ENCODE data around the gene ELOVL6. TPM values are rescaled to one million over a fixed set of nuclear protein-coding genes. Genes with fewer than 3 reads are reported as not detected.
A peak's percentile ranks its signal among the peaks of the same experiment; 100 is the strongest.

The ELOVL6 gene
- total RNA-seq, 2 experiments from 2014 or later, result 1.6 to 2.9 TPM

GRCh38 chr4:110197529-110198042, 829 bp downstream of the ELOVL6 start:
- peak overlapping the region; percentile 100 for H3K4me3 Mint-ChIP-seq
- no peaks in the 10 kb centered on the region for H3K27me3 ChIP-seq (ENCODE audit: control insufficient read depth in 1 of 2, insufficient read depth in 2 of 2, low read length in 2 of 2)
- peak overlapping the region; percentile 62 to 72 for H3K27ac ChIP-seq (ENCODE audit: low read depth in 1 of 2, low read length in 2 of 2)
- no peaks in the 10 kb centered on the region for H3K9me3 ChIP-seq (ENCODE audit: control insufficient read depth in 1 of 2, insufficient read depth in 1 of 2, low read length in 2 of 2)
- H3K9me3 Mint-ChIP-seq, result no peaks in the 10 kb centered on the region
- no peaks in the 10 kb centered on the region for H3K27me3 Mint-ChIP-seq
- ATAC-seq (ENCODE audit: poor library complexity), result peak; percentile 8
- H3K4me1 ChIP-seq (ENCODE audit: insufficient read depth, low read length), result peaks cover 22% of the 10 kb centered on the region
- no peak for TF ChIP-seq CTCF (IDR thresholded peaks at IDR 0.05)
- H3K27ac Mint-ChIP-seq, result peak overlapping the region; percentile 83
- ChIA-PET CTCF (interaction anchor here (0.7 kb wide), 1 partner anchor 148 kb away, joined by 3 read pairs; no protein-coding TSS in a partner anchor), POLR2A (interaction anchor here (0.6 to 2.2 kb wide), 4 partner anchors 33 to 1578 kb away, joined by 3 to 32 read pairs (median 4); partner anchors contain the start of gene RPL34)
- peak overlapping the region; percentile 92 for H3K4me3 ChIP-seq (ENCODE audit: low read length)
- DNase-seq, result peak in 13 of 14 experiments; percentile 2 to 56 (median 17)
- H3K4me1 Mint-ChIP-seq (ENCODE audit: low read depth), result peaks cover 42% of the 10 kb centered on the region
- intact Hi-C loops (cut with DNase I, micrococcal nuclease), result loop anchor here in 1 of 2 experiments (5.0 to 10.0 kb wide), 2 partner anchors 383 to 770 kb away; partner anchors contain the start of gene GAR1
- no peaks in the 10 kb centered on the region for H3K36me3 ChIP-seq (ENCODE audit: insufficient read depth, low read length)
- H3K36me3 Mint-ChIP-seq (ENCODE audit: low read depth), result peaks cover 22% of the 10 kb centered on the region

- ChIA-PET CTCF (interaction anchor here (0.7 to 1.2 kb wide), 2 partner anchors 32 to 147 kb away, joined by 3 to 4 read pairs; no protein-coding TSS in a partner anchor), POLR2A (interaction anchor here (0.6 to 2.2 kb wide), 6 partner anchors 32 to 1577 kb away, joined by 3 to 32 read pairs (median 4); partner anchors contain the start of gene RPL34)
- ATAC-seq (ENCODE audit: poor library complexity) (peak; percentile 35), DNase-seq (peak; percentile 32 to 78 (median 50))
- H3K27me3 ChIP-seq (ENCODE audit: control insufficient read depth in 1 of 2, insufficient read depth in 2 of 2, low read length in 2 of 2), result no peaks in the 10 kb centered on the region
- H3K4me1 Mint-ChIP-seq (ENCODE audit: low read depth), result peaks cover 42% of the 10 kb centered on the region
- H3K4me3 Mint-ChIP-seq, result peak overlapping the region; percentile 100
- H3K27me3 Mint-ChIP-seq, result no peaks in the 10 kb centered on the region
- peaks cover 22% of the 10 kb centered on the region for H3K36me3 Mint-ChIP-seq (ENCODE audit: low read depth)
- no peaks in the 10 kb centered on the region for H3K9me3 Mint-ChIP-seq
- H3K4me1 ChIP-seq (ENCODE audit: insufficient read depth, low read length), result peaks cover 22% of the 10 kb centered on the region
- H3K9me3 ChIP-seq (ENCODE audit: control insufficient read depth in 1 of 2, insufficient read depth in 1 of 2, low read length in 2 of 2), result no peaks in the 10 kb centered on the region
- H3K4me3 ChIP-seq (ENCODE audit: low read length), result peak overlapping the region; percentile 92
- H3K36me3 ChIP-seq (ENCODE audit: insufficient read depth, low read length), result no peaks in the 10 kb centered on the region
- intact Hi-C loops (cut with DNase I, micrococcal nuclease), result loop anchor here in 1 of 2 experiments (5.0 to 10.0 kb wide), 2 partner anchors 382 to 770 kb away; partner anchors contain the start of gene GAR1
- peak overlapping the region; percentile 83 for H3K27ac Mint-ChIP-seq
- TF ChIP-seq CTCF (IDR thresholded peaks at IDR 0.05), result no peak
- H3K27ac ChIP-seq (ENCODE audit: low read depth in 1 of 2, low read length in 2 of 2), result peak overlapping the region; percentile 62 to 72
Measured at GRCh38 chr4:110196871-110197528, 1.4 kb downstream of the ELOVL6 start.

- ATAC-seq (ENCODE audit: poor library complexity), result peak; percentile 6
- H3K4me1 Mint-ChIP-seq (ENCODE audit: low read depth), result peaks cover 42% of the 10 kb centered on the region
- no peak for TF ChIP-seq CTCF (IDR thresholded peaks at IDR 0.05)
- intact Hi-C loops (cut with DNase I, micrococcal nuclease), result loop anchor here in 1 of 2 experiments (5.0 to 10.0 kb wide), 2 partner anchors 382 to 769 kb away; partner anchors contain the start of gene GAR1
- peak in 13 of 14 experiments; percentile 2 to 50 (median 26) for DNase-seq
- Histone ChIP-seq H3K36me3 (ENCODE audit: insufficient read depth, low read length) (no peaks in the 10 kb centered on the region), H3K27me3 (ENCODE audit: control insufficient read depth in 1 of 2, insufficient read depth in 2 of 2, low read length in 2 of 2) (no peaks in the 10 kb centered on the region), H3K4me3 (ENCODE audit: low read length) (peak overlapping the region; percentile 92), H3K4me1 (ENCODE audit: insufficient read depth, low read length) (peaks cover 22% of the 10 kb centered on the region), H3K27ac (ENCODE audit: low read depth in 1 of 2, low read length in 2 of 2) (peak overlapping the region; percentile 72 to 80), H3K9me3 (ENCODE audit: control insufficient read depth in 1 of 2, insufficient read depth in 1 of 2, low read length in 2 of 2) (no peaks in the 10 kb centered on the region)
- H3K9me3 Mint-ChIP-seq, result no peaks in the 10 kb centered on the region
- H3K4me3 Mint-ChIP-seq, result peak overlapping the region; percentile 96
- ChIA-PET CTCF (interaction anchor here (1.2 kb wide), 1 partner anchor 31 kb away, joined by 4 read pairs; no protein-coding TSS in a partner anchor), POLR2A (interaction anchor here (0.6 to 2.2 kb wide), 4 partner anchors 31 to 180 kb away, joined by 3 to 32 read pairs (median 3); no protein-coding TSS in a partner anchor)
- no peaks in the 10 kb centered on the region for H3K27me3 Mint-ChIP-seq
- H3K27ac Mint-ChIP-seq, result peak overlapping the region; percentile 83
- H3K36me3 Mint-ChIP-seq (ENCODE audit: low read depth), result peaks cover 22% of the 10 kb centered on the region
Measured at GRCh38 chr4:110196206-110196870, 2.1 kb downstream of the ELOVL6 start.
